B cell (primary cell): ENCODE measurements around the gene PLPP7. TPM values are rescaled to one million over a fixed set of nuclear protein-coding genes. Genes with fewer than 3 reads are reported as not detected.
"Not testable (repeated sequence)": the region's sequence is repeated elsewhere in the genome, so short reads cannot be mapped to it uniquely, and the experiment has no call there.

Experiments used
- ATAC-seq: fragments of 200-7000 bp; cut with Tn5 transposase; one replicate; pipeline ENCODE4 v1.10.0; 2021; ENCODE audit warnings: low read depth, mild to moderate bottlenecking, moderate number of reproducible peaks, moderate library complexity
- CTCF ChIA-PET: fragments of 350-600 bp; sonication (Branson Sonifier 250); formaldehyde crosslinking; loops from one replicate; lab custom pipeline; 2021; ENCODE audit warnings: antibody characterized with exemption, inconsistent platforms; lab: Charles Lee
- POLR2A ChIA-PET: fragments of 350-600 bp; sonication (Branson Sonifier 250); formaldehyde crosslinking; loops from one replicate; lab custom pipeline; 2021; ENCODE audit warnings: antibody characterized with exemption; lab: Charles Lee
- DNase-seq: peaks from one replicate; pipeline ENCODE4 v3.0.0; 2013
- H2AFZ ChIP-seq: 2 replicates; pipeline ENCODE4 v1.6.1; 2012; ENCODE audit warnings: mild to moderate bottlenecking, low read depth, low read length; ENCODE audit not compliant: insufficient read depth, poor library complexity, severe bottlenecking
- H3K27ac ChIP-seq, 2 donors: 1 replicate in 1 of 2; 2 replicates in 1 of 2; pipeline ENCODE4 v1.5.1; 2012 to 2013; ENCODE audit warnings: low read length in 2 of 2, mild to moderate bottlenecking in 2 of 2, moderate library complexity in 1 of 2
- H3K27me3 ChIP-seq, 4 experiments: fragments of 200-600 bp in 1 of 4; sonication (generic) in 1 of 4; replicated peaks in 1 of 4; 1 replicate in 2 of 4; 2 replicates in 2 of 4; pipeline versions ENCODE4 v1.6.1 to v1.7.0; 2013 to 2016; ENCODE audit warnings: low read length in 3 of 4, mild to moderate bottlenecking in 2 of 4, mixed read lengths in 1 of 4, moderate library complexity in 1 of 4; ENCODE audit not compliant: insufficient read depth in 4 of 4, control insufficient read depth in 3 of 4; ENCODE audit errors: control extremely low read depth in 1 of 4
- H3K36me3 ChIP-seq, 2 experiments: replicated peaks in 1 of 2; 1 replicate in 1 of 2; 2 replicates in 1 of 2; pipeline versions ENCODE4 v1.6.1 to v1.7.1; 2013; ENCODE audit warnings: low read length in 1 of 2; ENCODE audit not compliant: insufficient read depth in 2 of 2, control insufficient read depth in 1 of 2; ENCODE audit errors: control extremely low read depth in 1 of 2, extremely low read depth in 1 of 2
- H3K4me1 ChIP-seq, 2 donors: fragments of 200-600 bp in 1 of 2; sonication (generic) in 1 of 2; 1 replicate in 1 of 2; 2 replicates in 1 of 2; pipeline versions ENCODE4 v1.5.1 to v1.6.1; 2013 to 2017; ENCODE audit warnings: low read length in 2 of 2; ENCODE audit not compliant: control insufficient read depth in 2 of 2, insufficient read depth in 2 of 2
- H3K4me2 ChIP-seq: replicated peaks from 2 replicates; pipeline ENCODE3; 2012; ENCODE audit warnings: mild to moderate bottlenecking, low read depth, low read length; ENCODE audit not compliant: poor library complexity, severe bottlenecking
- H3K4me3 ChIP-seq, 5 experiments: fragments of 200-600 bp in 1 of 5; sonication (generic) in 1 of 5; 1 replicate in 3 of 5; 2 replicates in 2 of 5; pipeline versions ENCODE4 v1.5.1 to v1.7.0; 2011 to 2016; ENCODE audit warnings: low read length in 4 of 5, mild to moderate bottlenecking in 4 of 5, low read depth in 2 of 5, control low read depth in 1 of 5, moderate library complexity in 1 of 5; ENCODE audit not compliant: insufficient read depth in 1 of 5; ENCODE audit errors: control extremely low read depth in 1 of 5, extremely low read depth in 1 of 5
- H3K79me2 ChIP-seq: fragments of 200-600 bp; sonication (generic); one replicate; pipeline ENCODE4 v1.6.0; 2016; ENCODE audit warnings: low read length; ENCODE audit not compliant: control insufficient read depth, insufficient read depth
- H3K9ac ChIP-seq: fragments of 200-600 bp; sonication (generic); 2 replicates; pipeline ENCODE4 v1.6.1; 2017; ENCODE audit warnings: mild to moderate bottlenecking, low read length, moderate library complexity
- H3K9me3 ChIP-seq, 3 donors: one replicate each; pipeline versions ENCODE4 v1.6.1 to v1.7.1; 2013; ENCODE audit warnings: low read length in 2 of 3; ENCODE audit not compliant: control insufficient read depth in 2 of 3, insufficient read depth in 1 of 3; ENCODE audit errors: control extremely low read depth in 1 of 3
- H4K20me1 ChIP-seq: 2 replicates; pipeline ENCODE4 v1.6.0; 2012; ENCODE audit warnings: mild to moderate bottlenecking, low read length; ENCODE audit not compliant: insufficient read depth, control insufficient read depth, poor library complexity, severe bottlenecking
- H3K27ac Mint-ChIP-seq: one replicate; pipeline ENCODE4 v1.8.0; 2021; ENCODE audit warnings: mixed read lengths
- H3K27me3 Mint-ChIP-seq: one replicate; pipeline ENCODE4 v1.8.0; 2021; ENCODE audit warnings: mixed read lengths
- H3K4me1 Mint-ChIP-seq: one replicate; pipeline ENCODE4 v1.8.0; 2021; ENCODE audit warnings: mixed read lengths
- H3K4me3 Mint-ChIP-seq: one replicate; pipeline ENCODE4 v1.8.0; 2021; ENCODE audit warnings: mixed read lengths
- H3K9me3 Mint-ChIP-seq: one replicate; pipeline ENCODE4 v1.8.0; 2022; ENCODE audit warnings: mixed read lengths; ENCODE audit not compliant: insufficient read depth
- EZH2 ChIP-seq: IDR thresholded peaks from 2 replicates; pipeline ENCODE4 v1.6.1; 2012; ENCODE audit warnings: borderline replicate concordance, low read depth, mild to moderate bottlenecking, moderate library complexity, low read length; ENCODE audit not compliant: insufficient read depth, poor library complexity, severe bottlenecking
- WGBS: methylation state at CpG from one replicate; pipeline ENCODE4 v1.1.5; 2013; ENCODE audit warnings: missing lambda C conversion rate; ENCODE audit not compliant: insufficient coverage; 5-methylcytosine and 5-hydroxymethylcytosine counted together
- intact Hi-C: fragments of 100-400 bp; cut with micrococcal nuclease; formaldehyde crosslinking; loops from one replicate; pipeline ENCODE4 v1.10.0; 2022
- polyA plus RNA-seq: library from polyadenylated mRNA; depleted of rRNA; stranded (reverse); fragments of >200 nt; gene quantifications from 2 replicates; pipeline ENCODE4 v1.2.3, GENCODE V29; 2012
- total RNA-seq, 2 donors: library from RNA; stranded (reverse); fragments of 120-200 nt in 1 of 2; gene quantifications; 1 replicate in 1 of 2; 2 replicates in 1 of 2; pipeline versions ENCODE4 v1.2.3 to v1.2.4, GENCODE V29; 2013 to 2022
- TF ChIP-seq, protein P1 (sequence below): fragments of 200-600 bp; IDR thresholded peaks from one replicate; pipeline ENCODE4 v1.8.0; 2022; ENCODE audit warnings: antibody characterized with exemption, mild to moderate bottlenecking

The PLPP7 gene
- total and polyA plus RNA-seq, 2 donors (not counting 1 experiment from before 2014, with no cell fraction given): 0.57 to 2.0 TPM

DNA sequence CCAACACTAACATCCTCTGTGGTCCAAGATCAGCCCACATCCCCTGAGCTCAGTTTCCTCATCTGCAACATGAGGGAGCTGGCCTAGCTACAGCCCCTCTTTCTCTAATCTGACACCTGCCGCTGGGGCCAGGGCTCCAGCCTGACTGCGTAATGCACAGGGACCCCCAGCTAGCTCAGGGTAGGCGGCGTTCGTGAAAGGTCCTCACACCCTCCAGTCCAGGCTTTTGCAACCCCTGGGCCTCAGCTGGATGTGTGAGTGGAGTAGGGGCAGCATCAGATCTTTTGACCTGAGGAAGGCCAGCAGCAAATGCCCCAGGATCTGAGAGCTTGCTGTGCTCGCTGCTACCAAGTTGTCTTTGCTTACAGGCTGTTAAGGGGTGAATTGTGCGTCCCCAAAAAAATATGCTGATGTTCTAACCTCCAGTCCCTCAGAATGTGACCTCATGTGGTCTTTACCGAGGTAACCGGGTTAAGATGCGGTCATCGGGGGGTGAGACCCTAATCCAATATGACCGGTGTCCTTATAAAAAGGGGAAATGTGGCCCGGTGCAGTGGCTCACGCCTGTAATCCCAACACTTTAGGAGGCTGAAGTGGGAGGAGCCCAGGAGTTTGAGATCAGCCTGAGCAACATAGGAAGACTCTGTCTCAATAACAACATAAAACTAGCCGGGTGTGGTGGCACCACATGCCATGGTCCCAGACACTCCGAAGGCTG is 47.8 kb downstream of the PLPP7 start:
- Histone ChIP-seq H3K36me3 (no peaks in the 10 kb centered on the region), H3K4me3 (no peak overlapping the region), H3K4me2 (no peak overlapping the region), H3K4me1 (peaks cover 0 to 4% of the 10 kb centered on the region in 2 donors), H4K20me1 (no peaks in the 10 kb centered on the region), H3K9me3 (no peaks in the 10 kb centered on the region), H3K27ac (no peak overlapping the region), H3K27me3 (peaks cover 0 to 4% (median 0%) of the 10 kb centered on the region in 4 experiments), H3K9ac (no peak overlapping the region), H3K79me2 (no peaks in the 10 kb centered on the region), H2AFZ (no peak overlapping the region)
- DNase-seq: no peak
- intact Hi-C loops: loop anchor here (10.0 kb wide), 1 partner anchor 62 kb away; the partner anchor contains the start of gene FAM78A
- Mint-ChIP-seq H3K4me1 (peaks cover 4% of the 10 kb centered on the region), H3K27ac (no peak overlapping the region), H3K9me3 (no peaks in the 10 kb centered on the region), H3K4me3 (no peak overlapping the region), H3K27me3 (no peaks in the 10 kb centered on the region)
- TF ChIP-seq, protein P1, sequence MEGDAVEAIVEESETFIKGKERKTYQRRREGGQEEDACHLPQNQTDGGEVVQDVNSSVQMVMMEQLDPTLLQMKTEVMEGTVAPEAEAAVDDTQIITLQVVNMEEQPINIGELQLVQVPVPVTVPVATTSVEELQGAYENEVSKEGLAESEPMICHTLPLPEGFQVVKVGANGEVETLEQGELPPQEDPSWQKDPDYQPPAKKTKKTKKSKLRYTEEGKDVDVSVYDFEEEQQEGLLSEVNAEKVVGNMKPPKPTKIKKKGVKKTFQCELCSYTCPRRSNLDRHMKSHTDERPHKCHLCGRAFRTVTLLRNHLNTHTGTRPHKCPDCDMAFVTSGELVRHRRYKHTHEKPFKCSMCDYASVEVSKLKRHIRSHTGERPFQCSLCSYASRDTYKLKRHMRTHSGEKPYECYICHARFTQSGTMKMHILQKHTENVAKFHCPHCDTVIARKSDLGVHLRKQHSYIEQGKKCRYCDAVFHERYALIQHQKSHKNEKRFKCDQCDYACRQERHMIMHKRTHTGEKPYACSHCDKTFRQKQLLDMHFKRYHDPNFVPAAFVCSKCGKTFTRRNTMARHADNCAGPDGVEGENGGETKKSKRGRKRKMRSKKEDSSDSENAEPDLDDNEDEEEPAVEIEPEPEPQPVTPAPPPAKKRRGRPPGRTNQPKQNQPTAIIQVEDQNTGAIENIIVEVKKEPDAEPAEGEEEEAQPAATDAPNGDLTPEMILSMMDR: no peak
- no peak for TF ChIP-seq EZH2
- CTCF ChIA-PET: interaction anchor here (0.7 to 9.0 kb wide), 35 partner anchors 8 to 407 kb away, joined by 3 to 332 read pairs (median 6); no protein-coding TSS in a partner anchor
- POLR2A ChIA-PET: interaction anchor here (1.1 kb wide), 1 partner anchor 157 kb away, joined by 7 read pairs; no protein-coding TSS in a partner anchor
- 94% methylated on average over 7 of the region's 16 CpGs for WGBS
- ATAC-seq: no peak

- DNase-seq, H3K79me2 ChIP-seq, H3K27me3 ChIP-seq, H3K27ac ChIP-seq, H3K36me3 ChIP-seq, H4K20me1 ChIP-seq, H3K4me2 ChIP-seq, H3K9me3 ChIP-seq, H3K4me3 ChIP-seq, H3K4me1 Mint-ChIP-seq, ATAC-seq, H2AFZ ChIP-seq, H3K4me3 Mint-ChIP-seq, H3K9ac ChIP-seq, H3K4me1 ChIP-seq, H3K27me3 Mint-ChIP-seq, POLR2A ChIA-PET, H3K9me3 Mint-ChIP-seq, H3K27ac Mint-ChIP-seq: not testable (repeated sequence)
- no CpG with 5 or more reads among the region's 5 CpGs for WGBS
- CTCF ChIA-PET: interaction anchor here (0.6 to 9.0 kb wide), 2 partner anchors 159 to 421 kb away, joined by 5 to 332 read pairs; no protein-coding TSS in a partner anchor
- intact Hi-C loops: loop anchor here (10.0 kb wide), 1 partner anchor 64 kb away; the partner anchor contains the start of gene FAM78A
Observed at GRCh38 chr9:131339212-131339611, 49.7 kb downstream of the PLPP7 start.

GRCh38 chr9:131344931-131345535 is 55.5 kb downstream of the PLPP7 start:
- intact Hi-C loops, H3K27me3 Mint-ChIP-seq, H3K9me3 ChIP-seq, H3K9ac ChIP-seq, DNase-seq, H3K4me1 Mint-ChIP-seq, H4K20me1 ChIP-seq, ATAC-seq, H3K9me3 Mint-ChIP-seq, H3K4me1 ChIP-seq, H3K36me3 ChIP-seq, H3K27ac Mint-ChIP-seq, H3K4me3 Mint-ChIP-seq, H3K4me2 ChIP-seq, H3K4me3 ChIP-seq, H2AFZ ChIP-seq, POLR2A ChIA-PET, H3K27me3 ChIP-seq, H3K79me2 ChIP-seq, H3K27ac ChIP-seq: not testable (repeated sequence)
- CTCF ChIA-PET: interaction anchor here (1.0 to 1.3 kb wide), 2 partner anchors 9 to 406 kb away, joined by 5 read pairs; no protein-coding TSS in a partner anchor
- 91% methylated on average over 10 of the region's 11 CpGs for WGBS
